Measurements from ENCODE around the gene INMT. TPM values are rescaled to one million over a fixed set of nuclear protein-coding genes. Genes with fewer than 3 reads are reported as not detected.

INMT gene
- total and polyA plus RNA-seq, 2 donors from 2014 or later: 34.5 to 44.8 TPM

DNA sequence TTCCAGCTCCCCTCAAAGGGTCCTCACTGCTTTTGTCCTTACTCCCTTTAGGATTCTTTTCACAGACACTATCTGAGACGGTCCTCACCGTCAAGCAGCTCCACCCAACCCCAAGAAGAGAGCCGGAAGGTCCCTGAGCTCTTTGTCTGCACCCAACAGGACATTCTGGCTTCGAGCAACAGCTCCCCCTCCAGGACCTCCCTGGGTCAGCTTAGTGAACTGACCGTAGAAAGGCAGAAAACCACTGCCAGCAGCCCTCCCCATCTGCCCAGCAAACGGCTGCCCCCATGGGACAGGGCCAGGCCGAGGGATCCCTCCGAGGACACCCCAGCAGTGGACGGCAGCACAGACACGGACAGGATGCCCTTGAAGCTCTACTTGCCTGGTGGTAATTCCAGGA, 39.2 kb downstream of the INMT start:
- no peak overlapping the region for H3K9ac ChIP-seq (ENCODE audit: low read length in 3 of 3)
- intact Hi-C loops (cut with DNase I): loop anchor here (10.0 kb wide), 2 partner anchors 184 to 334 kb away; no protein-coding TSS in a partner anchor
- H3K27ac ChIP-seq (ENCODE audit: low read depth in 2 of 2, low read length in 2 of 2): no peak overlapping the region
- TF ChIP-seq, protein P1, sequence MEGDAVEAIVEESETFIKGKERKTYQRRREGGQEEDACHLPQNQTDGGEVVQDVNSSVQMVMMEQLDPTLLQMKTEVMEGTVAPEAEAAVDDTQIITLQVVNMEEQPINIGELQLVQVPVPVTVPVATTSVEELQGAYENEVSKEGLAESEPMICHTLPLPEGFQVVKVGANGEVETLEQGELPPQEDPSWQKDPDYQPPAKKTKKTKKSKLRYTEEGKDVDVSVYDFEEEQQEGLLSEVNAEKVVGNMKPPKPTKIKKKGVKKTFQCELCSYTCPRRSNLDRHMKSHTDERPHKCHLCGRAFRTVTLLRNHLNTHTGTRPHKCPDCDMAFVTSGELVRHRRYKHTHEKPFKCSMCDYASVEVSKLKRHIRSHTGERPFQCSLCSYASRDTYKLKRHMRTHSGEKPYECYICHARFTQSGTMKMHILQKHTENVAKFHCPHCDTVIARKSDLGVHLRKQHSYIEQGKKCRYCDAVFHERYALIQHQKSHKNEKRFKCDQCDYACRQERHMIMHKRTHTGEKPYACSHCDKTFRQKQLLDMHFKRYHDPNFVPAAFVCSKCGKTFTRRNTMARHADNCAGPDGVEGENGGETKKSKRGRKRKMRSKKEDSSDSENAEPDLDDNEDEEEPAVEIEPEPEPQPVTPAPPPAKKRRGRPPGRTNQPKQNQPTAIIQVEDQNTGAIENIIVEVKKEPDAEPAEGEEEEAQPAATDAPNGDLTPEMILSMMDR (IDR thresholded peaks at IDR 0.05; ENCODE audit: borderline replicate concordance, extremely low read depth, insufficient read depth): no peak
- FAIRE-seq (no peak), DNase-seq (no peak)
- peaks cover 0 to 10% (median 3%) of the 10 kb centered on the region in 3 donors for H3K36me3 ChIP-seq (ENCODE audit: control insufficient read depth in 2 of 3, insufficient read depth in 3 of 3, low read length in 3 of 3)
- no peak overlapping the region for H3K4me3 ChIP-seq (ENCODE audit: low read length in 3 of 3)
- H3K27me3 ChIP-seq (ENCODE audit: control insufficient read depth, insufficient read depth, low read length): no peaks in the 10 kb centered on the region
- peaks cover 0 to 16% (median 13%) of the 10 kb centered on the region in 3 donors for H3K4me1 ChIP-seq (ENCODE audit: control insufficient read depth in 2 of 3, insufficient read depth in 2 of 3, low read depth in 1 of 3, low read length in 3 of 3)
- no peaks in the 10 kb centered on the region for H3K9me3 ChIP-seq (ENCODE audit: control insufficient read depth in 2 of 3, insufficient read depth in 1 of 3, low read length in 3 of 3)

DNA sequence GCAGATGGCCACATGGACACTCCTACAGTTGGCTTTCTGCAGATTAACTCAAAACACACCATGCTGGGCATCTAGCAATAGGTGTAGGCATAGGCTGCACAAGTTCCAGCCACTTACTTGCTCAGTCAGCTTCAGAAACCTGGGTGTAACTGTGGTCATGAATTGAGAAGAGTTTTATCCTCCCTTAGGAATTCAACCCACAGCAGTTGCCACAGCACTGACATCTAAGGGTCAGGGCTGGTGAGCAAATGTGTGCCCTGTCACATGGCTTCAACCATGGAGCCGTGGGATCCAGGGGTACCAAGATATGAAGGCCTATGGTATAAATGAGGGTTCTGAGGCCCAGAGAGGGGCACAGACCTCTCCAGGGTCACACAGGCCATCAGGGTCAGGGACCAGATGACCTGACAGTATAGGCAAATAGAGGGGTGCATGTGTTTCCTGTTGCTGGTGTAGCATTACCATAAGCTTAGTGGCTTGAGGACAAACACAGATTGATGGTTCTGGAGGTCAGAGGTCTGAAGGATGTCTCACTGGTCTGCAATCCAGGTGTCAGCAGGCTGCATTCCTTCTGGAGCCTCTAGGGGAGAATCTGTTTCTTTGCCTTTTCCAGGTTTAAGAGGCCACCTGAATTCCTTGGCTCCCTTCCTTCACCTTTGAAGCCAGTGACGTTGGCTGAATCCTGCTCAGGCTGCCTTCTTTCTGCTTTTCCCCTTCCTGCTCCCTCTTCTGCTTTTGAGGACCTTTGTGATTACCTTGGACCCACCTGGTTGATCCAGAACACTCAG, 43.4 kb downstream of the INMT start:
- no peaks in the 10 kb centered on the region for H3K27me3 ChIP-seq (ENCODE audit: control insufficient read depth, insufficient read depth, low read length)
- H3K27ac ChIP-seq (ENCODE audit: low read depth in 2 of 2, low read length in 2 of 2): peak overlapping the region; percentile 54 to 75
- peaks cover 10 to 40% (median 31%) of the 10 kb centered on the region in 3 donors for H3K4me1 ChIP-seq (ENCODE audit: control insufficient read depth in 2 of 3, insufficient read depth in 2 of 3, low read depth in 1 of 3, low read length in 3 of 3)
- H3K9me3 ChIP-seq (ENCODE audit: control insufficient read depth in 2 of 3, insufficient read depth in 1 of 3, low read length in 3 of 3): no peaks in the 10 kb centered on the region
- H3K4me3 ChIP-seq (ENCODE audit: low read length in 3 of 3): no peak overlapping the region
- peak overlapping the region in 1 of 3 donors; percentile 20 for H3K9ac ChIP-seq (ENCODE audit: low read length in 3 of 3)
- TF ChIP-seq, protein P1 (IDR thresholded peaks at IDR 0.05; ENCODE audit: borderline replicate concordance, extremely low read depth, insufficient read depth): no peak
- DNase-seq (peak in 3 of 5 donors; percentile 42 to 68 (median 52)), FAIRE-seq (no peak)
- H3K36me3 ChIP-seq (ENCODE audit: control insufficient read depth in 2 of 3, insufficient read depth in 3 of 3, low read length in 3 of 3): peaks cover 0 to 3% (median 0%) of the 10 kb centered on the region in 3 donors
- intact Hi-C loops (cut with DNase I): loop anchor here (10.0 kb wide), 2 partner anchors 179 to 329 kb away; no protein-coding TSS in a partner anchor

DNA sequence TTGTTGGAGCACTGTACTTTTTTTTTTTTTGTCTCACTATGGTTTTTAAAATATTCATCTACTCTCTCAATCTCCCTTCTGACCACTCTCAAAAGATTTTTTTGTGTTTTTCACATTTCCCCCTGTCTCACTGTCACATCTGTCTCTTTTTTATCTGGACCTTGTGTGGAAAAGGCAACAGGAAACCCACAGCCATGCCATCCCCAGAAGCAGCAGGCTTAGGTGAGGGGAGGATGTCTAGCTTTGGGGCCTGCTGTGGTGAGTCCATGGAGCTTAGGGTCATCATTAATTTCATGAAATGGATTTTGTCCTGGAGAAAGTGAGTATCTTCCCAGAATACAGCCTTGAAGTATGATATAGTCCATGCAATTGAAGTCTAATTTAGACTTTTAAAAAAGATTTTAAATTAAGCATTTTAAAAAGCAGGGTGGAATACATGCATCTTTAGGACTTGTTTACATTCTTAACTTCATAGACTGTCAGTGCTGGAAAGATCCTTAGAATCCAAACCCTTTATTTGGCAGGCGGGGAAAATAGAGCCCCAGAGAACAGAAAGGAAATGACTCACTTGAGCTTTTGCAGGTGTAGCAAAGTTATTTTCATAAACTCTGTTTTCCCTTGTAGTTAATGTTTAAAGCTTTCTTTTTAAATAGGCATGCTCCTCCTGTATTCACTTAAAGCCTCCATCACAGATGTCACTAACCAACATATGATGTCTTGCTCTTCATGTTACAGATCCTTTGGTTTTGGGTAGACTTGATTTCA, 44.4 kb downstream of the INMT start:
- Histone ChIP-seq H3K4me1 (ENCODE audit: control insufficient read depth in 2 of 3, insufficient read depth in 2 of 3, low read depth in 1 of 3, low read length in 3 of 3) (peaks cover 10 to 40% (median 31%) of the 10 kb centered on the region in 3 donors), H3K4me3 (ENCODE audit: low read length in 3 of 3) (no peak overlapping the region), H3K9ac (ENCODE audit: low read length in 3 of 3) (peak overlapping the region in 1 of 3 donors; percentile 20), H3K36me3 (ENCODE audit: control insufficient read depth in 2 of 3, insufficient read depth in 3 of 3, low read length in 3 of 3) (peaks cover 0 to 2% (median 0%) of the 10 kb centered on the region in 3 donors), H3K27ac (ENCODE audit: low read depth in 2 of 2, low read length in 2 of 2) (peak overlapping the region; percentile 54 to 83), H3K27me3 (ENCODE audit: control insufficient read depth, insufficient read depth, low read length) (no peaks in the 10 kb centered on the region), H3K9me3 (ENCODE audit: control insufficient read depth in 2 of 3, insufficient read depth in 1 of 3, low read length in 3 of 3) (no peaks in the 10 kb centered on the region)
- DNase-seq (peak in 1 of 5 donors; percentile 64), FAIRE-seq (no peak)
- TF ChIP-seq, protein P1 (IDR thresholded peaks at IDR 0.05; ENCODE audit: borderline replicate concordance, extremely low read depth, insufficient read depth): no peak
- intact Hi-C loops (cut with DNase I): loop anchor here (10.0 kb wide), 2 partner anchors 179 to 329 kb away; no protein-coding TSS in a partner anchor
